Measurements from ENCODE around the gene NUBP1.
"Not testable (repeated sequence)": the region's sequence is repeated elsewhere in the genome, so short reads cannot be mapped to it uniquely, and the experiment has no call there.

NUBP1 gene

DNA sequence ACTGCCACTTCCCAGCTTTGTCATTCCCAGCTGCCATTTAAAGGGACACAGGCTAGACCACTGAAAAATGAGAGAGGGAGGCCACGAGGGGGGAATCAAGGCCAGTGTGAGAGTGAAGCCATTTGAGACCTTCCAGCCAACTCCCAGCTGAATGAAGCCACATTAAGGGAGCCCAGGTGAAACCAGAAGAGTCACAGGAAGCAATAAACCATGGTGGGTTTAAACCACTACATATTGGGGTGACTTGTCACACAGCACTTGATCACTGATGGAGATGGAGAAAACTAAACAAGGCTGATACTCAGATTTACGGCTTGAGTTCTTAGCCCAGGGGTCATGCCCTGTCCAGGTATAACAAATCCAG lies 2.8 kb upstream of the NUBP1 start:
- Histone ChIP-seq H3K9me3 (ENCODE audit: control insufficient read depth, insufficient read depth, low read length) (no peaks in the 10 kb centered on the region), H3K4me1 (ENCODE audit: insufficient read depth, low read length) (peaks cover 3% of the 10 kb centered on the region; the same call in 1 of the 2 replicates), H3K36me3 (ENCODE audit: insufficient read depth, low read length) (no peaks in the 10 kb centered on the region), H3K9ac (ENCODE audit: low read depth, low read length) (no peak overlapping the region)

- H3K4me1 ChIP-seq (ENCODE audit: insufficient read depth, low read length); H3K9me3 ChIP-seq (ENCODE audit: control insufficient read depth, insufficient read depth, low read length); H3K36me3 ChIP-seq (ENCODE audit: insufficient read depth, low read length); H3K9ac ChIP-seq (ENCODE audit: low read depth, low read length): not testable (repeated sequence)
Measured at GRCh38 chr16:10741249-10741648, 2.4 kb upstream of the NUBP1 start.

- Histone ChIP-seq H3K9ac (ENCODE audit: low read depth, low read length) (no peak overlapping the region), H3K36me3 (ENCODE audit: insufficient read depth, low read length) (no peaks in the 10 kb centered on the region), H3K4me1 (ENCODE audit: insufficient read depth, low read length) (peaks cover 3% of the 10 kb centered on the region; the same call in 1 of the 2 replicates), H3K9me3 (ENCODE audit: control insufficient read depth, insufficient read depth, low read length) (no peaks in the 10 kb centered on the region)
Measured at GRCh38 chr16:10741844-10742243, 1.8 kb upstream of the NUBP1 start.

DNA sequence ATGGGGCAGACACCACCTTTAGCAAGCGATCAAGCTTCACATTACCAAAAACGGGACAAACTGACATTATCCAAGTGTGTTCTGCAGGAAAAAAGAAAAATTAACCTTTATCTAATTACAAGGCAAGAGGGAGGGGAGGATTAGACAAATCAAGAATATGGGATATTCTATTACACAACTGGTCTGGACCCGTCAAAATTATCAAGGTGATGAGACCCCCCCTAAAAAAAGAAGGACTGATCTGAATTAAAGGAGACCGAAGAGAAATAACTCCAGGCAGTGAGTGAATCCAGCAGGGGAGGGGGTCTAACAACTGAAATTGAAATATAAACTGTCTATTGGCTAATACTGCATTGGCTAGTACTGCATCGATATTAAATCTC lies 424 bp upstream of the NUBP1 start:
- Histone ChIP-seq H3K36me3 (ENCODE audit: insufficient read depth, low read length) (no peaks in the 10 kb centered on the region), H3K9ac (ENCODE audit: low read depth, low read length) (peak overlapping the region; percentile 89), H3K4me1 (ENCODE audit: insufficient read depth, low read length) (peaks cover 3% of the 10 kb centered on the region; the same call in 1 of the 2 replicates), H3K9me3 (ENCODE audit: control insufficient read depth, insufficient read depth, low read length) (no peaks in the 10 kb centered on the region)

GRCh38 chr16:10744370-10745030 lies 858 bp downstream of the NUBP1 start:
- Histone ChIP-seq H3K4me1 (ENCODE audit: insufficient read depth, low read length) (peaks cover 3% of the 10 kb centered on the region; the same call in 1 of the 2 replicates), H3K9ac (ENCODE audit: low read depth, low read length) (peak overlapping the region; percentile 55; the same call in 1 of the 2 replicates), H3K9me3 (ENCODE audit: control insufficient read depth, insufficient read depth, low read length) (no peaks in the 10 kb centered on the region), H3K36me3 (ENCODE audit: insufficient read depth, low read length) (no peaks in the 10 kb centered on the region)

- Histone ChIP-seq H3K9ac (ENCODE audit: low read depth, low read length) (no peak overlapping the region), H3K9me3 (ENCODE audit: control insufficient read depth, insufficient read depth, low read length) (no peaks in the 10 kb centered on the region), H3K36me3 (ENCODE audit: insufficient read depth, low read length) (no peaks in the 10 kb centered on the region), H3K4me1 (ENCODE audit: insufficient read depth, low read length) (peaks cover 3% of the 10 kb centered on the region; the same call in 1 of the 2 replicates)
Measured at GRCh38 chr16:10745841-10746240, 2.2 kb downstream of the NUBP1 start.

DNA sequence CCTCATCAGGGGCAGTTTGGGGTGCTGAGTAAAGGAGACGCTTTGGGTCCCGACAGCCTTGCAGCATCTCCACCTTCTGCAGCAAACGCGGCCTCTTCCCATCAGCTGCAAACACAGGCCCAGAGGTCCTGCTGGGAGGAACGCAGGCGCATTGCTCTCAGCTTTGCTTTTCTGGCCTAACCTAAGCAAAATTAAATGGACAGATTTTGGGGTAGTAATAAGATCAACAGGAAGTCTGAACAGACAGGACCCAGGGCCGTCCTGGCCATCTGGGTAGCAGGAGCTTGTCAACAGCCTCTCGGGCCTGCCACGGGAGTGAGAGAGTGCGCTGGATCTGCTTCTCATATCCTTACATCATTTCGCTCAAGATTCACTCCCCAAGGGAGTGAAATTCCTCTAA lies 7.2 kb downstream of the NUBP1 start:
- Histone ChIP-seq H3K36me3 (ENCODE audit: insufficient read depth, low read length) (no peaks in the 10 kb centered on the region), H3K4me1 (ENCODE audit: insufficient read depth, low read length) (no peaks in the 10 kb centered on the region), H3K9me3 (ENCODE audit: control insufficient read depth, insufficient read depth, low read length) (no peaks in the 10 kb centered on the region), H3K9ac (ENCODE audit: low read depth, low read length) (no peak overlapping the region)

DNA sequence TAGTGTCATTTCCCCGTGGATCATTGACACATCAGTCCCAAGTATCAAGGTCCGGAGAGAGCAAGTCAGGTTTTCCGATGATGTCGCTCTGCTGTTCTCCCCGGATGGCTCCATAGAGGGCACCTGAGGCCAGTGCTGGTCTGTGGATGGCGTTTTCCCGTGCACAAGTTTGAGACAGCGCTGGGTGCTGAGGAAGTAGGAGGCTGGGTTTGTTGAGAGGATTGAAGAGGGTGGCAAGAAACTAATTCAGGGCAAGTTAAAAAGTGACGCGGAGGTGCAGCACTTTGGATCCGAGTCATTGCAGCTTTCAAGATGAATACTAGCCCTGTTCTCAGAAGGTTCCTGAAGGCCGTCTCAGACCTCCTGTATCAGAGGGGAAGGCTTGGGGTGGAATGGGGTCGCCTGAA lies 7.7 kb downstream of the NUBP1 start:
- H3K4me1 ChIP-seq (ENCODE audit: insufficient read depth, low read length), result no peaks in the 10 kb centered on the region
- H3K9ac ChIP-seq (ENCODE audit: low read depth, low read length), result no peak overlapping the region
- 0 out of 2 replicates have a peak, but pooled peaks cover under 1% of the 10 kb centered on the region for H3K36me3 ChIP-seq (ENCODE audit: insufficient read depth, low read length)
- no peaks in the 10 kb centered on the region for H3K9me3 ChIP-seq (ENCODE audit: control insufficient read depth, insufficient read depth, low read length)

GRCh38 chr16:10752843-10753523 lies 9.3 kb downstream of the NUBP1 start:
- Histone ChIP-seq H3K9me3 (ENCODE audit: control insufficient read depth, insufficient read depth, low read length) (no peaks in the 10 kb centered on the region), H3K4me1 (ENCODE audit: insufficient read depth, low read length) (no peaks in the 10 kb centered on the region), H3K36me3 (ENCODE audit: insufficient read depth, low read length) (peaks cover 5% of the 10 kb centered on the region), H3K9ac (ENCODE audit: low read depth, low read length) (no peak overlapping the region)

GRCh38 chr16:10753670-10754069 lies 10.0 kb downstream of the NUBP1 start:
- no peak overlapping the region for H3K9ac ChIP-seq (ENCODE audit: low read depth, low read length)
- H3K4me1 ChIP-seq (ENCODE audit: insufficient read depth, low read length), result no peaks in the 10 kb centered on the region
- H3K36me3 ChIP-seq (ENCODE audit: insufficient read depth, low read length), result peaks cover 5% of the 10 kb centered on the region
- H3K9me3 ChIP-seq (ENCODE audit: control insufficient read depth, insufficient read depth, low read length), result no peaks in the 10 kb centered on the region

GRCh38 chr16:10754941-10755340 lies 11.3 kb downstream of the NUBP1 start:
- H3K9ac ChIP-seq (ENCODE audit: low read depth, low read length), result no peak overlapping the region
- H3K4me1 ChIP-seq (ENCODE audit: insufficient read depth, low read length), result no peaks in the 10 kb centered on the region
- no peaks in the 10 kb centered on the region for H3K9me3 ChIP-seq (ENCODE audit: control insufficient read depth, insufficient read depth, low read length)
- peaks cover 5% of the 10 kb centered on the region for H3K36me3 ChIP-seq (ENCODE audit: insufficient read depth, low read length)

- H3K36me3 ChIP-seq (ENCODE audit: insufficient read depth, low read length), result peaks cover 5% of the 10 kb centered on the region
Measured at GRCh38 chr16:10756574-10756973, 12.9 kb downstream of the NUBP1 start.

DNA sequence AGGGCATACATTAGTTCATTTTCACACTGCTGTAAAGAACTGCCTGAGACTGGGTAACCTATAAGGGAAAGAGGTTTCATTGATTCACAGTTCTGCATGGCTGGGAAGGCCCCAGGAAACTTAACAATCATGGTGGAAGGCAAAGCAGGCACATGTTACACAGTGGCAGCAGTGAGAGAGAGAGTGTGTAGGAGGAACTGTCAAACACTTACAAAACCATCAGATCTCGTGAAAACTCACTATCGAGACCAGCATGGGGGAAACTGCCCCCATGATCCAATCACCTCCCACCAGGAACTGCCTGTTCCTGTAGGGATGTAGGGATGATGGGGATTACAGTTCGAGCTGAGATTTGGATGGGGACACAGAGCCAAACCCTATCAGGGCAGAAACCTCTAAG lies 17.2 kb downstream of the NUBP1 start:
- Histone ChIP-seq H3K4me1 (ENCODE audit: insufficient read depth, low read length) (no peaks in the 10 kb centered on the region), H3K9ac (ENCODE audit: low read depth, low read length) (no peak overlapping the region), H3K36me3 (ENCODE audit: insufficient read depth, low read length) (peaks cover 8% of the 10 kb centered on the region), H3K9me3 (ENCODE audit: control insufficient read depth, insufficient read depth, low read length) (no peaks in the 10 kb centered on the region)

More at GRCh38 chr16:10756574-10756973, 12.9 kb downstream of the NUBP1 start:
- H3K9ac ChIP-seq (ENCODE audit: low read depth, low read length), result no peak overlapping the region
- H3K9me3 ChIP-seq (ENCODE audit: control insufficient read depth, insufficient read depth, low read length), result no peaks in the 10 kb centered on the region
- H3K4me1 ChIP-seq (ENCODE audit: insufficient read depth, low read length), result no peaks in the 10 kb centered on the region

- Histone ChIP-seq H3K36me3 (ENCODE audit: insufficient read depth, low read length) (peaks cover 6% of the 10 kb centered on the region), H3K9me3 (ENCODE audit: control insufficient read depth, insufficient read depth, low read length) (no peaks in the 10 kb centered on the region), H3K9ac (ENCODE audit: low read depth, low read length) (no peak overlapping the region), H3K4me1 (ENCODE audit: insufficient read depth, low read length) (no peaks in the 10 kb centered on the region)
Measured at GRCh38 chr16:10761373-10761772, 17.7 kb downstream of the NUBP1 start.

DNA sequence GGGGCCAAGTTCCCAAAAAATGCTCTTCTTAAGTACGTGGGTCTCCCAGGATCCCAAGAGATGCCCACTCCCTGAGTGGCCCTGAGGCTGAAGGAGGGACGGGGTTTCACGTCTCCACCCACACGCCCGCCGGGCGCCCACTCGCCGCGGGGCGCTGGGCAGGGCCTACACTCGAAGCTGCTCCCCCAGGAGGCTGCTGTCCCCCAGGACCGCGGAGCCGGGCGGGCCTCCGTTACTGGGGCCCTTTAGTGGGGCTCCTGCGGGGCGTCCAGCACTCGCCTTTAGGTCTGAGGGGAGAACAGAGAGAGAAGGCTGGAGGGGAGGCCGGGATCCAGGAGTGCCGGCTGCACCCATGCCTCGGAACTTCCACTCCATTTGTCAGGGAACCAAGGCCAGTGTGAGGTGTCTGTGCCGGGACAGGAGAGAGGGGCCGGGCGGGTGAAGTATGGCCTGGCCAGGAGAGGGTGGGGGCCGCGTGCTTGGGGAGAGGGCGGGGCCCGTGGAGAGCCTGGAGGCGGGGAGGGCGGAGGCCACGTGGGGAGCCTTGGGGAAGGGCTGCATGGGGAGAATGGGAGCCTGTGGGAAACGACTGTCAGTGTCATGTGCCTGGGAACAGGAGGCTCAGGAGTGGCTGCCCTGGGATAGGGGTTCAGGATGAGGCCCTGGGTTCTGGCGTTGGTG lies 18.8 kb downstream of the NUBP1 start:
- no peaks in the 10 kb centered on the region for H3K9me3 ChIP-seq (ENCODE audit: control insufficient read depth, insufficient read depth, low read length)
- H3K36me3 ChIP-seq (ENCODE audit: insufficient read depth, low read length), result peaks cover 3% of the 10 kb centered on the region
- no peak overlapping the region for H3K9ac ChIP-seq (ENCODE audit: low read depth, low read length)
- no peaks in the 10 kb centered on the region for H3K4me1 ChIP-seq (ENCODE audit: insufficient read depth, low read length)

Measured in ES-I3 (cell line).